IMR-90 (cell line): ENCODE results near the gene ZCCHC14. TPM values are rescaled to one million over a fixed set of nuclear protein-coding genes. Genes with fewer than 3 reads are reported as not detected.
A peak's percentile ranks its signal among the peaks of the same experiment; 100 is the strongest.

Experiments used
- ATAC-seq: fragments of 200-7000 bp; cut with Tn5 transposase; 2 replicates; pipeline ENCODE4 v1.9.1; 2020; ENCODE audit warnings: low read depth, mild to moderate bottlenecking, moderate library complexity
- BruUV-seq: library from RNA; stranded (reverse); fragments of 400-500 nt; replicated peaks from 2 replicates; lab custom pipeline; 2021; lab: Mats Ljungman, UMichigan
- CTCF ChIA-PET: fragments of 300-600 bp; formaldehyde crosslinking; extraction: SDS; loops from one replicate; lab custom pipeline; 2021; ENCODE audit warnings: antibody characterized with exemption; lab: Yijun Ruan, JAX
- POLR2A ChIA-PET: fragments of 300-600 bp; sonication (Branson Sonifier 250); formaldehyde crosslinking; loops from one replicate; lab custom pipeline; 2022; ENCODE audit warnings: antibody characterized with exemption; ENCODE audit not compliant: unreplicated experiment; lab: Charles Lee
- DNase-seq: peaks from one replicate; pipeline ENCODE4 v3.0.0; 2013
- H2AFZ ChIP-seq: replicated peaks from 2 replicates; pipeline ENCODE3; 2013; ENCODE audit warnings: low read length, mild to moderate bottlenecking; ENCODE audit not compliant: poor library complexity
- H2AK5ac ChIP-seq: 2 replicates; pipeline ENCODE4 v1.6.1; 2013; ENCODE audit warnings: low read depth, low read length, inconsistent platforms
- H2AK9ac ChIP-seq: replicated peaks from 2 replicates; pipeline ENCODE3; 2013; ENCODE audit warnings: mild to moderate bottlenecking, low read depth, low read length, moderate library complexity; ENCODE audit not compliant: poor library complexity
- H2BK120ac ChIP-seq: 2 replicates; pipeline ENCODE4 v1.6.1; 2013; ENCODE audit warnings: low read depth, low read length, inconsistent platforms
- H2BK15ac ChIP-seq: 3 replicates; pipeline ENCODE4 v1.6.1; 2013; ENCODE audit warnings: low read depth, low read length, inconsistent platforms
- H2BK20ac ChIP-seq: 2 replicates; pipeline ENCODE4 v1.6.1; 2013; ENCODE audit warnings: low read depth, mild to moderate bottlenecking, inconsistent platforms, low read length, moderate library complexity
- H2BK5ac ChIP-seq: 2 replicates; pipeline ENCODE4 v1.6.1; 2013; ENCODE audit warnings: mild to moderate bottlenecking, low read depth, low read length, inconsistent platforms; ENCODE audit not compliant: poor library complexity, severe bottlenecking
- H3K14ac ChIP-seq: replicated peaks from 2 replicates; pipeline ENCODE4 v1.6.1; 2013; ENCODE audit warnings: low read depth, low read length, inconsistent platforms
- H3K18ac ChIP-seq: 2 replicates; pipeline ENCODE4 v1.6.1; 2013; ENCODE audit warnings: low read depth, low read length, control low read depth
- H3K23ac ChIP-seq: 2 replicates; pipeline ENCODE4 v1.6.1; 2013; ENCODE audit warnings: low read depth, low read length, inconsistent platforms
- H3K27ac ChIP-seq: 2 replicates; pipeline ENCODE4 v1.5.1; 2013; ENCODE audit warnings: mild to moderate bottlenecking, control low read depth, low read length; ENCODE audit not compliant: insufficient read depth
- H3K27me3 ChIP-seq: 2 replicates; pipeline ENCODE4 v1.6.1; 2013; ENCODE audit warnings: low read length; ENCODE audit not compliant: control insufficient read depth, insufficient read depth
- H3K36me3 ChIP-seq: 2 replicates; pipeline ENCODE4 v1.6.1; 2013; ENCODE audit warnings: low read length, mixed read lengths; ENCODE audit not compliant: control insufficient read depth, insufficient read depth
- H3K4ac ChIP-seq: 2 replicates; pipeline ENCODE4 v1.6.1; 2013; ENCODE audit warnings: low read depth, low read length, inconsistent platforms
- H3K4me1 ChIP-seq: 2 replicates; pipeline ENCODE4 v1.6.1; 2013; ENCODE audit warnings: low read length, mixed read lengths; ENCODE audit not compliant: control insufficient read depth, insufficient read depth
- H3K4me2 ChIP-seq: 2 replicates; pipeline ENCODE4 v1.6.1; 2013; ENCODE audit warnings: low read depth, mild to moderate bottlenecking, control low read depth, low read length, moderate library complexity
- H3K4me3 ChIP-seq: 2 replicates; pipeline ENCODE4 v1.5.1; 2013; ENCODE audit warnings: low read depth, mild to moderate bottlenecking, control low read depth, low read length, moderate library complexity; ENCODE audit not compliant: insufficient read depth
- H3K56ac ChIP-seq: 2 replicates; pipeline ENCODE4 v1.6.1; 2013; ENCODE audit warnings: low read length, inconsistent platforms; ENCODE audit not compliant: insufficient read depth; ENCODE audit errors: extremely low read depth
- H3K79me1 ChIP-seq, 2 experiments: 2 replicates each; pipeline ENCODE4 v1.6.1; 2013; ENCODE audit warnings: low read length in 2 of 2, inconsistent platforms in 1 of 2, low read depth in 1 of 2
- H3K9ac ChIP-seq: 2 replicates; pipeline ENCODE4 v1.6.1; 2013; ENCODE audit warnings: low read depth, low read length, control low read depth
- H3K9me1 ChIP-seq: 2 replicates; pipeline ENCODE4 v1.6.1; 2013; ENCODE audit warnings: low read length, inconsistent platforms; ENCODE audit not compliant: insufficient read depth
- H3K9me3 ChIP-seq: 2 replicates; pipeline ENCODE4 v1.6.1; 2013; ENCODE audit warnings: low read length; ENCODE audit not compliant: control insufficient read depth, insufficient read depth
- H4K20me1 ChIP-seq: 2 replicates; pipeline ENCODE4 v1.6.1; 2013; ENCODE audit warnings: low read length, inconsistent platforms; ENCODE audit not compliant: insufficient read depth
- H4K5ac ChIP-seq: 2 replicates; pipeline ENCODE4 v1.6.1; 2013; ENCODE audit warnings: mild to moderate bottlenecking, low read depth, low read length, control low read depth
- H4K8ac ChIP-seq, 2 experiments: 2 replicates each; pipeline ENCODE4 v1.6.1; 2013; ENCODE audit warnings: low read depth in 2 of 2, low read length in 2 of 2, control low read depth in 1 of 2, inconsistent platforms in 1 of 2
- H4K91ac ChIP-seq: 2 replicates; pipeline ENCODE4 v1.6.1; 2013; ENCODE audit warnings: low read depth, low read length, inconsistent platforms; ENCODE audit not compliant: insufficient read depth
- BHLHE40 ChIP-seq: fragments of 150-350 bp; IDR thresholded peaks from 2 replicates; pipeline ENCODE4 v1.6.1; 2016; ENCODE audit warnings: mild to moderate bottlenecking, low read depth, low read length
- CEBPB ChIP-seq: IDR thresholded peaks from 2 replicates; pipeline ENCODE4 v1.6.1; 2012; ENCODE audit warnings: low read depth, low read length, improper control_type of control experiment
- CHD1 ChIP-seq: IDR thresholded peaks from 2 replicates; pipeline ENCODE4 v1.6.1; 2012; ENCODE audit warnings: low read depth, low read length, improper control_type of control experiment
- CTCF ChIP-seq: conservative IDR thresholded peaks from 2 replicates; pipeline ENCODE4 v1.5.1; 2012; ENCODE audit warnings: mild to moderate bottlenecking, low read depth, low read length, improper control_type of control experiment
- ELK1 ChIP-seq: fragments of 150-350 bp; IDR thresholded peaks from 2 replicates; pipeline ENCODE4 v1.6.1; 2016; ENCODE audit warnings: low read depth, mild to moderate bottlenecking, low read length, moderate library complexity, borderline replicate concordance
- FOS ChIP-seq: fragments of 150-350 bp; IDR thresholded peaks from 2 replicates; pipeline ENCODE4 v1.6.1; 2016; ENCODE audit warnings: low read depth, low read length
- MAFK ChIP-seq: IDR thresholded peaks from 2 replicates; pipeline ENCODE4 v1.6.1; 2012; ENCODE audit warnings: low read depth, low read length, improper control_type of control experiment
- MXI1 ChIP-seq: IDR thresholded peaks from 2 replicates; pipeline ENCODE4 v1.6.1; 2012; ENCODE audit warnings: low read depth, mild to moderate bottlenecking, low read length, moderate library complexity, borderline replicate concordance
- POLR2A ChIP-seq: IDR thresholded peaks from 2 replicates; pipeline ENCODE4 v1.6.1; 2012; ENCODE audit warnings: mild to moderate bottlenecking, low read depth, low read length
- RAD21 ChIP-seq: IDR thresholded peaks from 2 replicates; pipeline ENCODE4 v1.6.1; 2012; ENCODE audit warnings: low read length, improper control_type of control experiment
- RFX5 ChIP-seq: IDR thresholded peaks from 2 replicates; pipeline ENCODE4 v1.8.0; 2012; ENCODE audit warnings: low read depth, mild to moderate bottlenecking, low read length, moderate library complexity
- SMC3 ChIP-seq: fragments of 150-350 bp; IDR thresholded peaks from 2 replicates; pipeline ENCODE4 v1.6.1; 2016; ENCODE audit warnings: low read depth, mild to moderate bottlenecking, antibody characterized with exemption, low read length, moderate library complexity
- USF2 ChIP-seq: fragments of 150-350 bp; IDR thresholded peaks from 2 replicates; pipeline ENCODE4 v1.6.1; 2017; ENCODE audit warnings: mild to moderate bottlenecking, antibody characterized with exemption, low read length, low read depth
- WGBS, 2 experiments: methylation state at CpG; one replicate each; pipeline versions ENCODE4 v1.1.5 to v1.1.7; 2013; ENCODE audit warnings: missing lambda C conversion rate in 2 of 2; ENCODE audit not compliant: insufficient read length in 1 of 2; ENCODE audit errors: extremely low coverage in 2 of 2; 5-methylcytosine and 5-hydroxymethylcytosine counted together
- dilution Hi-C: fragments of 300-500 bp; cut with HindIII; formaldehyde crosslinking; loops from one replicate; pipeline ENCODE4 v1.14.3; 2018; ENCODE audit warnings: low sequenced_read_pairs; ENCODE audit not compliant: unreplicated experiment
- in situ Hi-C: fragments of 300-500 bp; cut with MboI; formaldehyde crosslinking; loops from 3 replicates; pipeline ENCODE4 v1.14.3; 2019; ENCODE audit warnings: low sequenced_read_pairs, inconsistent platforms, mixed read lengths
- intact Hi-C: fragments of 100-400 bp; cut with micrococcal nuclease; formaldehyde crosslinking; loops from 2 replicates; pipeline ENCODE4 v1.10.0; 2022
- polyA plus RNA-seq, 3 experiments: library from polyadenylated mRNA; depleted of rRNA; stranded (reverse); fragments of >200 nt; gene quantifications; 2 replicates each; pipeline ENCODE4 v1.2.3, GENCODE V29; 2012; ENCODE audit warnings: low replicate concordance in 1 of 3
- total RNA-seq: library from RNA; depleted of rRNA; stranded (reverse); fragments of >200 nt; gene quantifications from 2 replicates; pipeline ENCODE4 v1.2.3, GENCODE V29; 2012

ZCCHC14 gene
- total and polyA plus RNA-seq, 2 of the 4 experiments (the other 2 are of a cell fraction): 2.5 to 5.3 TPM

- WGBS, 2 experiments: 27% methylated on average over 14 of the region's 80 CpGs; no CpG with 5 or more reads in 1 of the 2 experiments
- CTCF ChIA-PET: no interaction called here
- no peak overlapping the region for H4K5ac ChIP-seq
- no peak overlapping the region for H2BK15ac ChIP-seq
- intact Hi-C loops: loop anchor here (2.0 to 5.0 kb wide), 3 partner anchors 44 to 91 kb away; no protein-coding TSS in a partner anchor
- no peak overlapping the region for H2BK5ac ChIP-seq
- DNase-seq (peak; percentile 34), ATAC-seq (peak; percentile 3)
- no peaks in the 10 kb centered on the region for H3K27me3 ChIP-seq
- peak overlapping the region; percentile 74; the same call in 1 of the 2 replicates for H3K23ac ChIP-seq
- H3K79me1 ChIP-seq: peaks cover 18 to 43% of the 10 kb centered on the region in 2 experiments
- no peak overlapping the region for H3K56ac ChIP-seq
- no peak overlapping the region for H4K91ac ChIP-seq
- TF ChIP-seq RAD21 (0 out of 2 replicates have a peak, but pooled peaks have one; percentile 4), ELK1 (no peak), SMC3 (no peak), BHLHE40 (no peak), USF2 (no peak), CHD1 (no peak), MAFK (no peak), CTCF (no peak; the same call in 1 of the 2 replicates), POLR2A (no peak), CEBPB (no peak), MXI1 (peak; percentile 65; the same call in 1 of the 2 replicates), RFX5 (no peak), FOS (no peak)
- H3K18ac ChIP-seq: no peak overlapping the region
- peaks cover 4% of the 10 kb centered on the region; the same call in 1 of the 2 replicates for H3K36me3 ChIP-seq
- H4K20me1 ChIP-seq: peaks cover 47% of the 10 kb centered on the region
- H3K9ac ChIP-seq: peak overlapping the region; percentile 54
- H3K4me1 ChIP-seq: peaks cover 20% of the 10 kb centered on the region
- H3K4ac ChIP-seq: peak overlapping the region; percentile 53; the same call in 1 of the 2 replicates
- peaks cover 3% of the 10 kb centered on the region for H3K9me1 ChIP-seq
- peak overlapping the region; percentile 55 for H3K14ac ChIP-seq
- no peak overlapping the region for H2BK120ac ChIP-seq
- 0 out of 2 replicates have a peak overlapping the region, but pooled peaks have one; percentile 7 for H3K27ac ChIP-seq
- POLR2A ChIA-PET: no interaction called here
- no peaks in the 10 kb centered on the region for H3K9me3 ChIP-seq
- no peak overlapping the region for H4K8ac ChIP-seq
- no peak overlapping the region for H2BK20ac ChIP-seq
- H2AK9ac ChIP-seq: peak overlapping the region; percentile 37
- H3K4me2 ChIP-seq: peak overlapping the region; percentile 94
- in situ Hi-C loops: no loop called here
- dilution Hi-C loops: no loop called here
- H2AK5ac ChIP-seq: no peak overlapping the region
- H2AFZ ChIP-seq: peak overlapping the region; percentile 51
- H3K4me3 ChIP-seq: peak overlapping the region; percentile 67
- no TSS peak for BruUV-seq
These were observed 1.1 kb downstream of the ZCCHC14 start for GRCh38 chr16:87491522-87492290.
